ENCODE data around the gene SEPTIN10.

The SEPTIN10 gene

DNA sequence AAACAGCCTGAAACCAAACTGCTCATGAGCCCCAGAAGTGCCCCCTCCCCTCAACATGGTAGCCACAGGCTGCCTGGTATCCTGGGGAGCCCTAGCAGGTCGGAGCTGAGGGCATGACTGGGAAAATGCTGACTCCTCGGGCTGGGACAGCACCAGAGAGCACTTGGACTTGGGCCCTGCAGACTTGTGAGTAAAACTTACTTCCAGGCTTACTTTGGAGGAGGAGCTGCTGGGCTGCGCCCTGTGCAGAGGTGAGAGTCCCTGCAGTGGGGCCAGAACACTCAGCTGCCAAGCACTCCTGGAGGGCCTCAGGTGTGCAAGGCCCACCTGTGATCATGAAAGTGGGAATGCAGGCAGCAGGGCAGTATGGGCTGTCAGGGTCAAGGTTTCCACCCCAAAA lies 119.4 kb downstream of the SEPTIN10 start:
- no peak for DNase-seq (ENCODE audit: low spot score)

DNA sequence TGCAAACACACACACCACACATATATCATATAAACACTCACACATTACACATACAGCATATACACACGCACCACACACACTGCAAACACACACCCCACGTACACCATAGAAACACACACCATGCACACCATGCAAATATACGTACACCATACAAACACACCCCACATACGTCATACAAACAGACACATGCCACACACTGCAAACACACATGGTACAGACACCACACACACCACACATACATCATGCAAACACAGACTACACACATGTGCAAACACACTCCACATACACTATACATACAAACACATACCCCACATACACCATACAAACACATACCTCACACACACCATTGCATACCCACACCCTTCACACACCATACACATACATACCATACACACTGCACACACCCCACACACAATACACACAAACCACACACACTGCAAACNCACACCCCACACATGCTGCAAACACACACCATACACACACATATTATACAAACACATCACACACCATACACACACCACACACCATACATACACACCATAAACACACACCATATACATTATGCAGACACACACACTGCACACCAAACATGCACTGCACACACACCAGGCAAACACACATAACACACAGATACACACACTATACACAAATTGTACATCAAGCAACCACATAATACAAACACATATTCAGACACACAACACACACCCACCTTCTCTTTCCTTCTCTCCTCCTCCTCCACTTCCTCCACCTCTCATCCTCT lies 120.4 kb downstream of the SEPTIN10 start:
- DNase-seq (ENCODE audit: low spot score): no peak
